ENCODE results near the gene FSTL1.

FSTL1 gene

GRCh38 chr3:120459196-120459595, 8.4 kb upstream of the FSTL1 start:
- no peak for TF ChIP-seq MAX (IDR thresholded peaks at IDR 0.05; ENCODE audit: low read depth, low read length)
- TF ChIP-seq POLR2A (IDR thresholded peaks at IDR 0.05; ENCODE audit: extremely low read depth, insufficient read length) = no peak
- TF ChIP-seq MYC (IDR thresholded peaks at IDR 0.05; ENCODE audit: low read depth, low read length) = no peak
- TF ChIP-seq CTCF (IDR thresholded peaks at IDR 0.05; ENCODE audit: low read depth, low read length) = no peak
- no peak for DNase-seq (ENCODE audit: low read depth)
- H3K4me3 ChIP-seq (ENCODE audit: low read depth, low read length) = no peak overlapping the region

- TF ChIP-seq CTCF (IDR thresholded peaks at IDR 0.05; ENCODE audit: low read depth, low read length) (no peak), MAX (IDR thresholded peaks at IDR 0.05; ENCODE audit: low read depth, low read length) (no peak), POLR2A (IDR thresholded peaks at IDR 0.05; ENCODE audit: extremely low read depth, insufficient read length) (no peak), MYC (IDR thresholded peaks at IDR 0.05; ENCODE audit: low read depth, low read length) (no peak)
- no peak for DNase-seq (ENCODE audit: low read depth)
- no peak overlapping the region for H3K4me3 ChIP-seq (ENCODE audit: low read depth, low read length)
These were observed 7.0 kb upstream of the FSTL1 start for GRCh38 chr3:120457827-120458226.

GRCh38 chr3:120454076-120454689, 3.4 kb upstream of the FSTL1 start:
- H3K4me3 ChIP-seq (ENCODE audit: low read depth, low read length) = no peak overlapping the region
- TF ChIP-seq MAX (IDR thresholded peaks at IDR 0.05; ENCODE audit: low read depth, low read length) = no peak
- TF ChIP-seq CTCF (IDR thresholded peaks at IDR 0.05; ENCODE audit: low read depth, low read length) = no peak
- no peak for TF ChIP-seq MYC (IDR thresholded peaks at IDR 0.05; ENCODE audit: low read depth, low read length)
- TF ChIP-seq POLR2A (IDR thresholded peaks at IDR 0.05; ENCODE audit: extremely low read depth, insufficient read length) = no peak
- no peak for DNase-seq (ENCODE audit: low read depth)

GRCh38 chr3:120452816-120453215, 2.0 kb upstream of the FSTL1 start:
- no peak for DNase-seq (ENCODE audit: low read depth)
- H3K4me3 ChIP-seq (ENCODE audit: low read depth, low read length) = no peak overlapping the region
- TF ChIP-seq MYC (IDR thresholded peaks at IDR 0.05; ENCODE audit: low read depth, low read length) = no peak
- TF ChIP-seq CTCF (IDR thresholded peaks at IDR 0.05; ENCODE audit: low read depth, low read length) = no peak
- no peak for TF ChIP-seq POLR2A (IDR thresholded peaks at IDR 0.05; ENCODE audit: extremely low read depth, insufficient read length)
- TF ChIP-seq MAX (IDR thresholded peaks at IDR 0.05; ENCODE audit: low read depth, low read length) = no peak

- H3K4me3 ChIP-seq (ENCODE audit: low read depth, low read length) = no peak overlapping the region
- no peak for TF ChIP-seq MAX (IDR thresholded peaks at IDR 0.05; ENCODE audit: low read depth, low read length)
- no peak for TF ChIP-seq CTCF (IDR thresholded peaks at IDR 0.05; ENCODE audit: low read depth, low read length)
- TF ChIP-seq MYC (IDR thresholded peaks at IDR 0.05; ENCODE audit: low read depth, low read length) = no peak
- TF ChIP-seq POLR2A (IDR thresholded peaks at IDR 0.05; ENCODE audit: extremely low read depth, insufficient read length) = no peak
- DNase-seq (ENCODE audit: low read depth) = no peak
These were observed 1.0 kb upstream of the FSTL1 start for GRCh38 chr3:120451806-120452205.
